NCI-H2107 (cell line): ENCODE results near the gene NAT9.

ENCODE experiments used
- DNase-seq: peaks from one replicate; lab custom pipeline; 2025; lab: John Stamatoyannopoulos, UW

The NAT9 gene

DNA sequence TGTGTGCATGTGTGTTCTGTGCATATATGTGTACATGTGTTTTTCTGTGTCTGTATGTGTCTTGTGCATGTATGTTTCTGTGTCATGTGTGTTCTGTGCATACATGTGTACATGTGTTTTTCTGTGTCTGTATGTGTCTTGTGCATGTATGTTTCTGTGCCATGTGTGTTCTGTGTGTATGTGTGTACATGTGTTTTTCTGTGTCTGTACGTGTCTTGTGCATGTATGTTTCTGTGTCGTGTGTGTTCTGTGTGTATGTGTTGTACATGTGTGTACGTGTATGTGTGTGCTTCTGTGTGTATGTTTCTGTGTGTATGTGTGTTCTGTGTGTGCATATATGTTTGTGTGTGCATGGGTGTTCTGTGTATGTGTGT, 47.5 kb downstream of the NAT9 start:
- DNase-seq, result no peak

- no peak for DNase-seq
These were observed 48.0 kb downstream of the NAT9 start for GRCh38 chr17:74728033-74728701.

DNA sequence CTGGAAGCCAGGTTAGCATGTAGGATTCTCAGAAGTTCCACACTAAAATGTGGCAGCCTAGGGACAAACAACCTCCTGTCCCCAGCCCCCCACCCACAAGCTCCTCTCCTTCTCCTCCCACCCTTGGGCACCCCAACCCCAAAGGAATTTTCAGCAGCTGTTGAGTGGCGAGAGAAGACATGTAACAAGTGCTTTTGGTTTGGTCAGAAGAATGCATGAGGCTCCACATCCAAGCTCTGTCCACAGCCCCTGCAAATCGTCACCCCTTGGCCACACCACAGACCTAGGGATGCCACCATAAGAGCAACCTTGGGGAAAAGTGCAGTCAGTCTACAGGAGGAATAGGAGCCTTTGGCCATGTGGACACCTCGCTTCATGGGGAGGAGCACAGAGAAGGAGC, 51.0 kb downstream of the NAT9 start:
- no peak for DNase-seq

DNA sequence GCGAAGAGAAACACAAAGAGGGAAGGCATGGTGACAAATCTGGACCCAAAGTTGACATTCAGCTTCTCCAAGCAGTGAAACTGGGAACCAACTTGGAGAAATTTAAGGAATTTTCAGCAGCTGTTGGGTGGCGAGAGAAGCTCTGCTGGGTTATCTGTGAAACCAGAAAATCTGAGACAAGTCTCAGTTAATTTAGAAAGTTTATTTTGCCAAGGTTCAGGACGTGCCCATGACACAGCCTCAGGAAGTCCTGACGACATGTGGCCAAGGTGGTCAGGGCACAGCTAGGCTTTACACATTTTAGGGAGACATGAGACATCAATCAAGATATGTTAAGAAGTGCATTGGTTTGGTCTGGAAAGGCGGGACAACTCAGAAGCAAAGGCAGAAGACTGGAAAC, 52.3 kb downstream of the NAT9 start:
- no peak for DNase-seq

- no peak for DNase-seq
These were observed 53.4 kb downstream of the NAT9 start for GRCh38 chr17:74722782-74723181.
